ENCODE measurements around the gene RGS17.

Gene RGS17

DNA sequence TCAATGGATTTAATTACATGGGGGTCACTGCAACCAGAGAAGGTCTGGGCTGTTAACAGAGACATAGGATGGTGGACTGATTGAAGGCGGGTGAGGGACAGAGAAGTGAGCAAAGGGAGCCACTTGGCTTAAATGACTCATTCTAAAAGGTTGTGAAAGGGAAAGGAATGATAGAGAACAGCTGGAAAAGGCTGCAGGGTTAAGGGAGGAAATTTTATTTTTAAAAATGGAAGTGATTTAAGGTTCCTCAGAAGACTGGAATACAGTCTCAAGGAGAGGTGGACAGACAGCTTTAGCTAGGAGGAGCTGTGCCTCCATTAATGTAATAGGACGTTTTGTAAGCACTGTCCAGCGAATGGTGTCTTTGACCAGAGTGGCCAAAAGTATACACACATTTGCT, 46.7 kb downstream of the RGS17 start:
- peak; percentile 36 for DNase-seq (ENCODE audit: low spot score)

- DNase-seq (ENCODE audit: low spot score), result no peak
Observed at GRCh38 chr6:153083869-153084268, 47.2 kb downstream of the RGS17 start.

GRCh38 chr6:153081914-153082313, 49.2 kb downstream of the RGS17 start:
- no peak for DNase-seq (ENCODE audit: low spot score)

DNA sequence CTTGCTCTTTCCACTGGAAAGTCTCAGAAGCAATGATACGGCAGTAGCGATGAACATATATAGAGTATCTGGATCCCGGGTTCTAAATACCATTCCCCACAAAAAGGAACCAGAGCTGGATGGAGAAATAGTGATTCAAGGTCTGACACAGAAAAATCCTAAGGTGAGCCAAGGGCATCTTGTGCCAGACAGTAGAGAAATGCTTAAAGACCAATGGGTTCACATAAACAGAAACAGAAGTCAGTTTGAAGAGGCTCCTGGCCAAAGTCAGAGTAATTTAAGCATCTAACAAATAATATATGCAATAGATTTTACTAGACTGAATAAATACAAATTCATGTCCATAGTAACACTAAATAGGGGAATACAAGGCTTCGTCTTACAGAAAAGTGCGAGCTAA, 54.7 kb downstream of the RGS17 start:
- DNase-seq (ENCODE audit: low spot score), result no peak

DNA sequence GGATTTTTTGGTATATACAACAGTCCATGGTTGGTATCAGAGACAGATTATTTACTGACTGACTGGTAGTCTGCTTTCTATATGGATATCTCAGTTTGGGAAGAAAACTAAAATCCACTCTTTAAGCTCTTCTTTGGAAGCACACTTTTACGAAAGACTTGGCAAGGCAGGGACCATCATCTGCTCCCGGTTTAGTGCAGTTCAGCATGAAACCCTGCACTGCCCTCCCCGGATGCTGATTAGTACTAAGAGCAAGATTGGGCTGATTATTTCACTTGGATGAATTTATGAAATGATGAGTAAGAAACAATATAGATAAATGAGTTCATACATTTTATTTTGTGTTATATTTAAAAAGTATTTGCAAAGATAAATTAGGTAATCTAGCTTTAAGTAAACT, 56.3 kb downstream of the RGS17 start:
- peak; percentile 19 for DNase-seq (ENCODE audit: low spot score)

DNA sequence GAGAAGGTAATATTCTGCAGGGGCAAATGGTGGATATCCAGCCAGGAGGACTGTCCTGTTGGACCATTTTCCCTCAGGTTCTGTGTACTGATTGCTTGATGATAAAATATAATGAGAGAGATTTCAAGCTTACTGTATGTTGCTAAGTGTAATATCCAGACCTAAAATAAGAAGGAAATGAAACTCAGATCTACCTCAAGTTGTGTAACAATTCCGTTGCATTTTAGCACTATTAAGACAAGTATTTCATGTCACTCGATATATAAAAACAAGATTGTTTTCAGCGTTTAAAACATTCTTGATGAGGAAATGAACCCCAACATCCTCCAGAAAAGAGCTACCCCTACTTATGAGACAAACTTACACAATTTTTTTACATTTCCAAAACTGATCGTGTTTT, 57.2 kb downstream of the RGS17 start:
- DNase-seq (ENCODE audit: low spot score), result no peak

- no peak for DNase-seq (ENCODE audit: low spot score)
Observed at GRCh38 chr6:153070756-153071155, 60.3 kb downstream of the RGS17 start.

- no peak for DNase-seq (ENCODE audit: low spot score)
Observed at GRCh38 chr6:153069897-153070296, 61.2 kb downstream of the RGS17 start.

- no peak for DNase-seq (ENCODE audit: low spot score)
Observed at GRCh38 chr6:153065222-153065621, 65.9 kb downstream of the RGS17 start.

DNA sequence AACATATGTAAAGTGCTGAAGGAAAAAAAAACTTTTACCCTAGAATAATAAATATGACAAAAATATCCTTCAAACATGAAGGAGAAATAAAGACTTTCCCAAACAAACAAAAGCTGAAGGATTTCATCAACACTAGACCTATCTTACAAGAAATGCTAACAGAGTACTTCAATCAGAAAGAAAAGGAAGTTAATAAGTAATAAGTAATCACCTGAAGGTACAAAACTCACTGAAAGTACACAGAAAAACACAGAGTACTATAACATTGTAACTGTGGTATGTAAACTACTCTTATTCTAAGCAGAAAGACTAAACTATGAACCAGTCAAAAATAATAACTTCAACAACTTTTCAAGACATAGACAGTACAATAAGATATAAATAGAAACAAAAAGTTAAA, 67.1 kb downstream of the RGS17 start:
- DNase-seq (ENCODE audit: low spot score), result no peak

DNA sequence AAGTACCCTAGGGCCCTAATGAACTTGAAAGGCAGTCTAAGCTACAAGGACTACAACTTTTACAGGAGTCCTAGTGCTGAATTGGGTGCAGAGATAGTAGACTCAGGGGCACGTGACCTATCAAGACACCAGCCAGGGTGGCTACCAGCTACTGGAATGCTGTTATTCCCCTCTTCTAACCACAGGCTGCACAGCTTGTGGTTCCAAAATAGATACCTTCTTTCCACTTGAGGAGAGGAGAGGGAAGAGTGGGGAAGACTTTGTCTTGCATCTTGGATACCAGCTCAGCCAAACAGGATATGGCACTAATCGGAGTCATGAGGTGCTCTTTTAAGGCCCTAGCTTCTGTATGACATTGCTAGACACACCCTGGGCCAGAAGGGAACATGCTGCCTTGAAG, 68.6 kb downstream of the RGS17 start:
- DNase-seq (ENCODE audit: low spot score), result no peak

GRCh38 chr6:153059757-153060156, 71.3 kb downstream of the RGS17 start:
- no peak for DNase-seq (ENCODE audit: low spot score)

GRCh38 chr6:153059311-153059710, 71.8 kb downstream of the RGS17 start:
- DNase-seq (ENCODE audit: low spot score), result no peak

GRCh38 chr6:153058909-153059308, 72.2 kb downstream of the RGS17 start:
- no peak for DNase-seq (ENCODE audit: low spot score)

GRCh38 chr6:153058291-153058690, 72.8 kb downstream of the RGS17 start:
- DNase-seq (ENCODE audit: low spot score), result no peak

DNA sequence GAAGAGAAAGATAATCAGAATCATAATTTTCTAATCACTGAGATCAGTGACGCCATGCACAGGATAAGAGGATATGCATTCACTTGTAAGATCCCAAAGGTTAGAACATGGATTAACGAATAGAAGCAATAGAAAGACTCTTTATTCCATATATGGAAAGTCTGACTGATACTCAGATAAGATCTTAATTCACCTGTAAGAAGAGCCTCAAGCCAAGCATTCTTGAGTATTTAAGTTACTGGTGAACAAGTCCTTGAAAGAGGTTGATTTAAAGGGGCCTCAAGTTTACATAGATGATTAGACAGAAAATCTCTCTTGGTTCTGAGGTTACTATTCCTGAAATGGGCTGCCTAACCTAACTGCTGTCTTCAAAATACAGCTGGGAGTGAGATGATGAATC, 74.8 kb downstream of the RGS17 start:
- DNase-seq (ENCODE audit: low spot score), result no peak

- no peak for DNase-seq (ENCODE audit: low spot score)
Observed at GRCh38 chr6:153051801-153052200, 79.3 kb downstream of the RGS17 start.

- DNase-seq (ENCODE audit: low spot score), result no peak
Observed at GRCh38 chr6:153048631-153049030, 82.5 kb downstream of the RGS17 start.

- no peak for DNase-seq (ENCODE audit: low spot score)
Observed at GRCh38 chr6:153047386-153047785, 83.7 kb downstream of the RGS17 start.

GRCh38 chr6:153045271-153045670, 85.8 kb downstream of the RGS17 start:
- no peak for DNase-seq (ENCODE audit: low spot score)

- no peak for DNase-seq (ENCODE audit: low spot score)
Observed at GRCh38 chr6:153044295-153044694, 86.8 kb downstream of the RGS17 start.

- DNase-seq (ENCODE audit: low spot score), result no peak
Observed at GRCh38 chr6:153043719-153044118, 87.4 kb downstream of the RGS17 start.

DNA sequence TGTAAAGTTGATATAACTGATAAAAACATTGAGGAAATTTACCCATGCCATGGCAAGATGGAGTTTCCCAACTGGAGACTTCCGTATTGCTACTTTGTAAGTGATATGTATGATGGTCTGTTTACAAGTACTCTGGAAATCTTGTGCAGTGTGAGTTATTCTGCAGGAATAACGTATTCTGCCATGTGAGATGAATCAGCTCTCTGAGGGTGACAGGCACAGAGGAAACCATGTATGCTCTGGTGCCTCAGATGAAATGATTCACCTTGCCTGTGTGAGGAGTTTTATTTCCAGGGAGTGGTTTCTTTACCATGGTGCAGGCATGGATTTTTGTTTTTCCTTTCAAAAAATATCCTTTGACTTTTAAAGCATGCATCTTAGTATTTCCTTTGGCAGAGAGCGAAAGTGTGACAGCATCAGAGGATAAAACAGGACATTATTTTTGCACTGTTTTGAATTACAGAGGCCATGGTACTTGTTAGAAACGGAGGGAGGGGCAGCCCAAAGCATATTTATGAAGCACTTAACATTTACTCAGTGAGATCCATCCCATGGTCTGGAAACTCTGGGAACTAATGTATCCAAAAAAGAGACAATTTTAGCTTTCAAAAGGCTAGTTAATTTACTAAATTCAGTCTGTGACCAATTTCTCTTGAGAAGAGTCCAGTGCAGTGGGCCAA, 92.6 kb downstream of the RGS17 start:
- DNase-seq (ENCODE audit: low spot score), result peak; percentile 30

DNA sequence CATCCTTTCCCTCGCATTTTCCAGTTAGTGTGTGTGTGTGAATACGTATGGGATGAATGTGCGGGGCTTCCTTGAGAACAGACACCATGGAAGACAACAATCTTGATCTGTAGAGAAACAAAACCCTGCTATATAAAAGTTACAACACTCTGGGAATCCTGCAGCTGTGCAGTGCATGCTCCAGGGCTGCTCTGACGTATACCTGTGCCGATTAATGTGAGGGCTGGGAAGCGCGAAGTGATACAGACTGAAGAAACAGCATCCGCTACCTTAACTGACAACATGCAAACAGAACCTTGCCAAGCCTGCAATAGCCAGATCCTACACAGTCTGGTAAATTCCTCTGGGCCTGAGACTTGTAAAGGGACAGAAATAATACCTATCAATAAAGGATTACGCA, 96.9 kb downstream of the RGS17 start:
- no peak for DNase-seq (ENCODE audit: low spot score)

Data from AG08395 (cell line).